ENCODE results near the gene PDIA5. TPM values are rescaled to one million over a fixed set of nuclear protein-coding genes. Genes with fewer than 3 reads are reported as not detected.
A peak's percentile ranks its signal among the peaks of the same experiment; 100 is the strongest.

PDIA5 gene
- total and polyA plus RNA-seq, 9 donors = 11.2 to 58.3 (median 24.3) TPM

GRCh38 chr3:123072152-123072551, 5.3 kb downstream of the PDIA5 start:
- Histone ChIP-seq H3K27ac (peak overlapping the region; percentile 43 to 52), H3K36me3 (no peaks in the 10 kb centered on the region), H3K4me1 (ENCODE audit: insufficient read depth) (peaks cover 27% of the 10 kb centered on the region), H3K27me3 (no peaks in the 10 kb centered on the region), H3K4me3 (no peak overlapping the region), H3K9me3 (no peaks in the 10 kb centered on the region)
- DNase-seq = no peak
- 68 to 80% (median 69%) methylated on average over 5 of the region's 5 CpGs for WGBS, 3 donors
- intact Hi-C loops (cut with DNase I) = no loop called here
- TF ChIP-seq POLR2A (IDR thresholded peaks at IDR 0.05) (no peak), CTCF (IDR thresholded peaks at IDR 0.05) (no peak), EP300 (IDR thresholded peaks at IDR 0.05) (no peak)

GRCh38 chr3:123072564-123072963, 5.7 kb downstream of the PDIA5 start:
- no peaks in the 10 kb centered on the region for H3K36me3 ChIP-seq
- no peaks in the 10 kb centered on the region for H3K9me3 ChIP-seq
- H3K27ac ChIP-seq = no peak overlapping the region
- 88 to 96% (median 95%) methylated on average over 1 of the region's 1 CpG for WGBS, 3 donors
- H3K27me3 ChIP-seq = no peaks in the 10 kb centered on the region
- intact Hi-C loops (cut with DNase I) = no loop called here
- TF ChIP-seq POLR2A (IDR thresholded peaks at IDR 0.05) (no peak), CTCF (IDR thresholded peaks at IDR 0.05) (no peak), EP300 (IDR thresholded peaks at IDR 0.05) (no peak)
- H3K4me3 ChIP-seq = no peak overlapping the region
- DNase-seq = no peak
- H3K4me1 ChIP-seq (ENCODE audit: insufficient read depth) = peaks cover 30% of the 10 kb centered on the region

GRCh38 chr3:123075359-123075758, 8.5 kb downstream of the PDIA5 start:
- TF ChIP-seq EP300 (IDR thresholded peaks at IDR 0.05) = no peak
- no peak for TF ChIP-seq CTCF (IDR thresholded peaks at IDR 0.05)
- no peak for TF ChIP-seq POLR2A (IDR thresholded peaks at IDR 0.05)
- WGBS, 3 donors = 78 to 95% (median 92%) methylated on average over 1 of the region's 1 CpG

GRCh38 chr3:123076112-123076495, 9.3 kb downstream of the PDIA5 start:
- intact Hi-C loops (cut with DNase I) = no loop called here
- Histone ChIP-seq H3K4me3 (no peak overlapping the region), H3K36me3 (no peaks in the 10 kb centered on the region), H3K27me3 (no peaks in the 10 kb centered on the region), H3K4me1 (ENCODE audit: insufficient read depth) (peaks cover 15% of the 10 kb centered on the region), H3K27ac (peak overlapping the region in 1 of 2 donors; percentile 37), H3K9me3 (no peaks in the 10 kb centered on the region)
- WGBS, 3 donors = 85 to 99% (median 91%) methylated on average over 4 of the region's 4 CpGs
- no peak for DNase-seq
- no peak for TF ChIP-seq POLR2A (IDR thresholded peaks at IDR 0.05)
- no peak for TF ChIP-seq CTCF (IDR thresholded peaks at IDR 0.05)
- TF ChIP-seq EP300 (IDR thresholded peaks at IDR 0.05) = no peak

More at GRCh38 chr3:123075359-123075758, 8.5 kb downstream of the PDIA5 start:
- Histone ChIP-seq H3K4me1 (ENCODE audit: insufficient read depth) (peaks cover 20% of the 10 kb centered on the region), H3K27me3 (no peaks in the 10 kb centered on the region), H3K27ac (peak overlapping the region in 1 of 2 donors; percentile 37), H3K4me3 (no peak overlapping the region), H3K9me3 (no peaks in the 10 kb centered on the region), H3K36me3 (no peaks in the 10 kb centered on the region)
- intact Hi-C loops (cut with DNase I) = no loop called here
- no peak for DNase-seq
